ENCODE measurements around the gene PRDM12. TPM values are rescaled to one million over a fixed set of nuclear protein-coding genes. Genes with fewer than 3 reads are reported as not detected.

The PRDM12 gene
- total RNA-seq, 1 experiment from 2014 or later = not detected

DNA sequence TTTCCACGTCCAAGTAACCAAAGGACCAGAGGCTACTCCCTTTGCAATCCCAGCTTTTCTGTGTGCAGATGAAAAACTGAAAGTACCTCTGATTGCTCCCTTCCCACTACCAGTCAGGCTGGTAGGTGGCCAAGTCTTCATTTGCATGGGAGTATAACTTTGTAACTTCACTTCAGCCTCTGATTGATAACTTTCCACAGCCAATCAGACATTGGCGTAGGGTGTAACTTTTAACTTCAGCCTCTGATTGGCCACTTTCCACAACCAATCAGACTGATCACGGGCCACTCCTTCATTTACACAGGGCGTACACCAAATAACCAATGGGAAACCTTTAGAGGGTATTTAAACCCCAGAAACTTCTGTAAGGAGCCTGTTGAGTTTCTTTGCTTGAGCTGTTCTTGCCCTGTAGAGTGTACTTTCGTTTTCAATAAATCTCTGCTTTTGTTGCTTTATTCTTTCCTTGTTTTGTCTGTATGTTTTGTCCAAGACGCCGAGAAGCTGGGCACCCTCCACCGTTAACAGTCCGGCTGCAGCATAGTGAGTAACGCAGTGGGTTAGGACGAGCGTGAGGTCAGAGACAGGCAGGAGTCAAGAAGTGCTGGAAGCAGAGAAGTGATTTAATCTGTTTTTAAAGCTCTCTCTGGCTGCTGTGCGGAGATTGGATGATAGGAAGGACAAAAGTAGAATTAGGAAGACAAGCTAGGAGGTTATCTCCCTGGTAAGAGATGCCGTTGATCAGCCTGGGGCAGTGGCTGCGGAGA is 25.7 kb downstream of the PRDM12 start:
- DNase-seq (ENCODE audit: low read depth) = peak; percentile 97

DNA sequence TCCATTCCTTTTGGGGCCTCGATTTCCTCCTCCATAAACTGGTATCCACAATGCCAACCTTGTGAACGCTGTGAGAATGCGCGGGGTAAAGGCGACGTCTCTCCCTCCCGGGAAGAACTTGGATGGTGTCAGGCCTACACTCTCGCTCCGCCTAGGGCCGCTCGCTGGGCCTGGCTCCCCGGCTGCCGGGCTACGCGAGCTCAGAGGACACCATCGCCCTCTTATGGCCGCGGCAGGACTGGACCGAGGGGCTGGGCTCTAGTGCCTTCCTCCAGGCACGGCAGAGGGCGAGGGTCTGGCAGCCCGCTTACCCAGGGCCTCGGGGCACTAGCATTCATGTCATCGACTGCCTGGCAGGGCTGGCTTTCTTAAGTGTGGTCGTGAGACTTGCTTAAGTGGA is 27.9 kb downstream of the PRDM12 start:
- no peak for DNase-seq (ENCODE audit: low read depth)

DNA sequence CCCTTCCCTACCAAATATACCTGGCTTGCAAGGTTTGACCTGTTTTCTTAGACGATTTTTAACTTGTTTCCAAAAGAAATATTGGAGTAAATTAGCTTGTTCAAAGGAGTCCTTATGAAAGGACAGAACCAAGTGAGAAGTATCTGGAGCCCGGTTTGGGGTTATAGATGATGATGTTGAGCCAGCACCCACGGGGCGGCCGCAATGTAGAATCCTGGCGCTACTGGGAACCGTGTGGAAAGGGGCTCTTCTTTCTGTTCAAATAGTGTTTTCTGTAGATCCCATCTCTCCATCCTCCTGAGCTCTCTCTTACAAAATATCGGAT is 28.7 kb downstream of the PRDM12 start:
- no peak for DNase-seq (ENCODE audit: low read depth)

DNA sequence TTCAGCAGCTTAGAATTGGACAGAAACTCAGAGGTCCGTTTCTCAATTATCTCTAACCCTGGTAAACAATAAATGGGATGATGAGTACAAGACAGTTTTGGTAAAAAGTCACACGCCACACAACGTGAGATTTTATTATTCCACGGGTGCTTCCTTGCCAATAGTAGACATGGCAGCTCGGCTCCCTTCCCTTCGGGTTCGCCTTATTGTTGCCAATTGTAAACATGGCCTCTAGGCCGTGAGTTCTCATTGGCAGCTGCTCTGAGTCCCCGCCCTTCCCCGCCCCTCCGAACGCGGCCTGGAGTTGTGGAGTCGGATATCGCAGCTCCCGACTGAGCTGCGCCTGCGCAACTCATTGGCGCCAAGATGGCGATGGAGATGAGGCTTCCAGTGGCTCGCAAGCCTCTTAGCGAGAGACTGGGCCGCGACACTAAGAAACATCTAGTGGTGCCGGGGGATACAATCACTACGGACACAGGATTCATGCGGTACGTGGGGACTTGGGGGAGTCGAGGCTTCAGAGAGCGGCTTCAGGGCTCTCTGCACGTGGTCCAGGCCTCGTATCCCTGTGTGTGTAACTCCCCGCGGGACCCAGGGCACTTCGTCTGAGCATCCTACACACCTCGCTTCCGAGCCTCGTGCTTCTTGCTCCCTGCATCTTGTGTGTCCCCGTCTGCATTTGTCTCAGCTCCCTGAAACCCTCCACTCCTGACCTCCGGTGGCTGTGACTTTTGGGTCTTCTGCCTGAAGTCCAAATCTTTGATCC is 29.2 kb downstream of the PRDM12 start, which contains the start of gene EXOSC2:
TSS of gene EXOSC2 (plus strand) at position 355 of the 766 bp plus-strand sequence. CDS start at position 367, 12 bp downstream.
- peak; percentile 98 for DNase-seq (ENCODE audit: low read depth)

DNA sequence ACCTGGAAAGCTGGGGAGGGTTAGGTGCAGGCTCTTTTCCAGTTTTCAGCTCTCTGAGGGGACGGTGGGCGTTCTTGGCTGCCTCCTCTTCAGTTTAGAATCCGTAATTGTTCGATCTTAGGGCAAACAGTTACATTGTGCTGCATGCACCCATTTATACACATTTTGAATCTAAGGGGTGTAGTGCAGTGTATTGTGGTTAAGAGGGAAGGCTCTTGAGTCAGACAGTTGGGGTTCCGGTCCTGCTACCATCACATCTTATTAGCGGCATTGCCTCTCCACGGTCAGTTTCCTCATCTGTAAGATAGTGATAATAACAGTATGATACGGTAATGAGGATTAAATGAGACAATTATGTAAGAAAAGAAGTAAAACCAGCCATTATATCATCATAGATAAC is 29.8 kb downstream of the PRDM12 start:
- no peak for DNase-seq (ENCODE audit: low read depth)

DNA sequence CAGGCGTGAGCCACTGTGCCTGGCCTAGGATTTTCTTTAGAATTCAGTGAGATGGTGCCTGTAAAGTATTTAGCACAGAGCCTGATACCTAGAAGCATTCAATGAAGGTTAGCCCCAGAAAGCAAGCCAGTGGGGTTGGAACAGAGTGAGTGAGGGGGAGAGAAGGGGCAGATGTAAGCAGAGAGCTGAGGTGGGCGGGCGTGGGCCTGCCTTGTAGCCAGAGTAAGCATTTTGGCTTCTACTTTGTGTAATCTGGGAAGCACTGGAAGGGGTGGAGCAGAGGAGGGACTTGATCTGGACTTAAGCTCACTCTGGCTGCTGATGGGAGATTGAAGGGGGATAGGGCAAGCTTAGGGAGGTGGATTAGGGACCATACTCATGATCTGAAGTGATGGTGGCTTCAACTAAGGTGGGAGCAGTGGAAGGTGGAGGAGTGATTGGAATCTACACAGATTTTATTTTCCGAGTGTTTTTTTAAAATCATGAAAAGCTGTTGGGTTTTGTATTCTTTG is 31.8 kb downstream of the PRDM12 start:
- no peak for DNase-seq (ENCODE audit: low read depth)

DNA sequence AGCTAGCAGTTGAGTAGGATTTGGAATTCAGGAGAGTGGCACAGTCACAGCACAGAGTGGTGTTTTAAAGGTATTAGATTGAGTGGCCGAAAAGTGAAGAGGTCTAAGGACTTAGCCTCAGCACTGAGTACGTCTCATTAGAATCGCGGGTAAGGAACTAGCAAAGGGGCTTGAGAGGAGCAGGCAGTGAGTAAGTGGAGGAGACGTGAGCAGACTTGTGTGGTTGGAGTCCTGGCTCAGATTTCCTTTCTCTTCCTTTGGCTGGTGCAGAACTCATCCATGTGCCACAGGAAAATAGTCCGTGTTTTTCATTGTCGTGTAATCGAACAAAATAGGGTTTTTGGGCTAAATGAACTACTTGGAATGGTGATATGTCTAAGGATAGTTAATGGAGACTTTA is 32.6 kb downstream of the PRDM12 start:
- DNase-seq (ENCODE audit: low read depth) = no peak

DNA sequence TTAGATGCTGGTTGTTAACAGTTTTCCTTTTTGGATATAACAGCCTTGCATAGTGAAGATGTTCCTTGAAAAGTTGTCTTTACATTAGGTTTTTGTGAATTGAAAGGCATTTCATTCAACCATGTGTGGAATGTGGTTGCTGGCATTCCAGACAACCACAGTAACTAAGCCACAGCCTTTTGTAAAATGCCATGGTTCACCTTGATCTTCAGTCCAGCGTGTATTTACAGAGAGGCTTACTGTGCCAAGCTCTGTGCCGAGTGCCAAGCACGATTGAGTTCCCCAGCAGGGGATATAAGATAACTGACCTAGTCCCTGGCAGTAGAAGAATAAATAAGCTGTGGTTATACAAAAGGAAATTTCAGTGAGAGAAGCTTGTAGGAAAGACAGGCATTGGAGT is 34.1 kb downstream of the PRDM12 start:
- no peak for DNase-seq (ENCODE audit: low read depth)

DNA sequence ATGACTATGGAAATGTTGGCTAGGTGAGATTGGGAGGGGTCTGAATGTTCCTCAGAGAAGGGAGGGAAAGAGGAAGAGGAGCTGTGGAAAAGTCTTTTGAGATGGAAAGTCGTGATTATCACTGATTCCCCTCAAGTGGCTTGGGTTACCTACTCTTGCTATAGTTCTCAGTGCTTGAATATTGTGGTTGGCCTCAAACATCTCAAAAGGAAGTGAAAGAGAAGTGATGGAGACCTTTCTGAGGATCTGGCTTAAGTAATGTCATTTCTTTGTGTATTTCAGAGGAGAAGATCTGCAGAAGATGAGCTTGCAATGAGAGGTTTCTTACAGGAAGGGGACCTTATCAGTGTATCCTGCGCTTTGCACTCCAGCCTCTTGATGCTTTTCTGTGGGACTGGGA is 34.7 kb downstream of the PRDM12 start:
- no peak for DNase-seq (ENCODE audit: low read depth)

DNA sequence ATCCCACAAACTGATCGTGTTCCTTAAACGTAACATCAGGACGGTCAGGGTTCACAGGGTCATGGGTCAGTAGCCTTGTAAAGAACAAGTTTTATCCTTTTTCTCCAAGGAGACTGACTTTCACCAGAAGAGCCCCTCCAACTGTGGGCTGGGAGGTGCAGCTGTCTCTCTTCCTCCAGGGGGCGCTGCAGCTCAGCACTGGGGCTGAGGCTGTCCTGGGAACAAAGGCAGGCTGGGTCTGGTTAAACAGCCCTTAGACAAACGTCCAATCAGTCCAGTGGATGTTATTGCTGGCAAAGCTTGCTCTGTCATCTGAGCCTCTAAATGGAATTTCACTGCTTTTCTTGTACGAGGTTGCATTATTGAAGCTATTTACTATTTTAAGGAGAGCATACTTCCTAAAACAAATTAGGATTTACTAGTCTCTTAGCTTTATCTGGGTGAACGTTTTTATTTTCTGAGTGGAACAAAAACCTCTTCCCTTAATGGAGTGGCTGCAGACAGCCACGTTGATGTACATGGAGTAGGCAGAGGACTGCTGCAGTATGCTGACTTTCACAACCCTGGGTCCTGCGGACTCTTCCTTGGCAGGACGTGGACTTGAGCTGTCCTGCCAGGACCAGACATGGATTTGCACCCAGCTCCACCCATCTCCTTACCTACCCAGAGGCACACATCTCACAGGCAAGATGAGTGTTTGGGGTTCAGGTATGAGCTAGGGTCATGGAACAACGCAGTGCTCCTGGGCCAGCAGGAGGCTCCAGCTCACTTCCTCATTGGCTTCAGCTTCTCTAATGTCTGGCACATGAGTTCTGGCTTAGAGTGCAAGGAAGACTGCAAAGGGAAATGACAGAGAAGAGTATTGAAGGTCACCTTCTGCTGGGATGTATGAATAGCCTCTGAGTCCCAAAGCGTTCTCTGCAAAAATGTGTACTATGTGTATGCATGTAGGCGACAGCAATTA is 36.9 kb downstream of the PRDM12 start:
- DNase-seq (ENCODE audit: low read depth) = peak; percentile 72

DNA sequence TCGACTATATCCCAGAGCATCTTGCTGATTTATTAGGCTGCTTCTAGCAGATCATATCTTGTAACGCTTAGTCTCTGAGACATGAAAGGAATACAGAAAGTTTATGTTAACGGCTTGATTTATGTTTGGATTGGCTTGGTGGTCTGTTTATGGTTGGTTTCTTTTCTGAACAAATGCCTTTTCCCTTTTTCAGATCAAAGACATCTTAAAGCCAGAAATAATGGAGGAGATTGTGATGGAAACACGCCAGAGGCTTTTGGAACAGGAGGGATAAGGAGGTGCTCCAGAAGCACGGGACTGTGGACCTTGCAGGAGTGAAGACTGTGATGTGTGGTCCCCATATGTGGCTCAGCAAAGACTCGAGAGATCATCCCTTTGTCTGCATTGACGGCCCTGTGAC is 39.1 kb downstream of the PRDM12 start:
- no peak for DNase-seq (ENCODE audit: low read depth)

DNA sequence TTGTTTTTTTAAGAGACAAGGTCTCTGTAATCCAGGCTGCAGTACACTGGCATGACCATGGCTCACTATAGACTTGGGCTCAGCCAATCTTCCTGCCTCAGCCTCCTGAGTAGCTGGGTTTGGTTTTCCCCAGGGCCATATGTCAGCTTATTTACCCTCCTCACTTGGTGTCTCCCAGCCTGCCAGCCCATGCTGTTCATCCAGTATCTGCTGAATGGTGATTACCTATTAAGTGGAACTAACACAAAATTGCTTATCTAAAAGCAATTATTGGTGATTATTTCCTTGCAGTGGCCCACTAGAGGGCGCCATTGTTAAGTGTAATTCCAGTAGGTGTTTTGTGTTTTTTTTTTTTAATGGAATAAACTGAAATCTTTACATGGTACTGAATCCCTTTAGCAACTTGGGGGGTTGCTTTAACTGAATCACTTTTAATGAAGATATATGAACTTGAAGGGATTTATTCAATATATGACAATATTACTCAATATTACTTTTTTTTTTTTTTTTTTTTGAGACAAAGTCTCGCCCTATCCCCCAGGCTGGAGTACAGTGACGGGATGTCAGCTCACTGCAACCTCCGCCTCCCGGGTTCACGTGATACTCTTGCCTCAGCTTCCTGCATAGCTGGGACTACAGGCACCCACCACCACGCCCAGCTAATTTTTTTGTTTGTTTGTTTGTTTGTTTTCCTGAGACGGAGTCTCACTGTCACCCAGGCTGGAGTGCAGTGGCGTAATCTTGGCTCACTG is 43.0 kb downstream of the PRDM12 start:
- peak; percentile 58 for DNase-seq (ENCODE audit: low read depth)

DNA sequence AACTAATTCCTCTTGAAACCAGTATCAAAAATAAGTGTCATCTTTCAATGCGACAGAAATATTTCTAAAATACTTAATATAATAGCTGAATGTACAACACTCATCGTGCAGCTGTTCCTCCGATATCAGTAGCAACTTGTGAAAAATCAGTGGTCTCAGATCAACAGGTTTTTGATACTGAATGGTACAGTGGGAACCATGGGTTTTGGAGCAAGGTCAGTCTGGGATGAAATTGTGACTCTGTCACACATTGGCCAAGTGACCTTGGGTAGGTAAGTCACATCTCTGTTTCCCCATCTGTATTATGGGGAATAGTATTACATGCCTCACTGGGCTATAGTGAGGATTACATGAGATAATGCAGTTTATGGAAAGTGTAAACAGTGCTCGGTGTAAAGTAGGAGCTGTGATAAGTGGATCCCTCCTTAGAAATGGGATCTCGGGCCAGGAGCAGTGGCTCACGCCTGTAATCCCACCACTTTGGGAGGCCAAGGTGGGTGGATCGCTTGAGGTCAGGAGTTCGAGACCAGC is 46.5 kb downstream of the PRDM12 start:
- no peak for DNase-seq (ENCODE audit: low read depth)

DNA sequence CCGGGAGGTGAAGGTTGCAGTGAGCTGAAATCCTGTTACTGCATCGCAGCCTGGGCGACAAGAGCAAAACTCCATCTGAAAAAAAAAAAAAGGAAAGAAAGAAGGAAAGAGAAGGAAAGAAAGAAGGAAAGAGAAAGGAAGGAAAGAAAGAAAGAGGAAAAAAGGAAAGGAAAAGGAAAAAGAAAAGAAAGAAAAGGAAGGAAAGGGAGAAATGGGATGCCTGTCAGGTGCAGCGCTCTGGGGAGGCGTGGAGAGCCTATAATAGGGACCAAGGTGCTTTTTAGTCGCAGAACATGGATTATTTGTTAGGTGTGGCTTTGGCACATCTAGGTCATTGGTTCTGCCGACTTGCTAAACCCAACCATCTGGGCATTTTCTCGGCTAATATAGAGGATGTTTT is 47.1 kb downstream of the PRDM12 start:
- DNase-seq (ENCODE audit: low read depth) = no peak

DNA sequence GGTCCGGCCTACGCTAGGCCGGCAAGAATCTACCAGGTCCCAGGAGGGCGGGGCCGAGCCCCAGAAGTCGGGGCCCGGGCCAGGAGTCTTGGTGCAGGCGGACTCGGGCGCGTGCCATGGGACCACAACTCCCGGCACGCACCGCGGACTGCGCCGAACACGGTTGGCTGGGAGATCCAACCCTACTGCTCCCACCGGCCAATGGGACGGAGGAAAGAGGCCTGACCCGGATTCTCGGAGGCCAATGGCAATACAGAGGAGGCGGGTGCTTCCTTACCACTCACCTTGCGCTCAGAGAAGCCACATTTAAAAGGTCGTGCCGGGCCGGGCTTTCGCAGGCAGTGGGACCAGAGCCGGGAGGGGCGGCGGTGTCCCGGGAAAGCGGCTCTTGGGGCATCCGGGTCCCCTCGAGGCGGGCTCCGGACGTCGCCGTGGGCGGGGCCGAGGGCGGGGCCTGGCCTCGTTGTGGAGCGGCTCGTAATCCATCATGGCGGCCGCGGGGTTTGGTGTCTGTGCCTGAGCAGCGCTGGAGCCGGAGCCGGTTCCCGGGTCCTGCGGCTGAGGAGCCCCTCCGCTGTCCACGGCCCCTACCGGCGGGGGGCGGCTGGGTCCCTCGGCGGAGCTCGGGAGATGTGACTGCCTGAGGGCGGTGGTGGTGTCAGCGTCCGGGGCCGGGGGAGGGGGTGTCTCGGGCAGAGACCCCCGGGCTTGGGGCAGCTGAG is 48.3 kb downstream of the PRDM12 start:
- DNase-seq (ENCODE audit: low read depth) = peak; percentile 98

DNA sequence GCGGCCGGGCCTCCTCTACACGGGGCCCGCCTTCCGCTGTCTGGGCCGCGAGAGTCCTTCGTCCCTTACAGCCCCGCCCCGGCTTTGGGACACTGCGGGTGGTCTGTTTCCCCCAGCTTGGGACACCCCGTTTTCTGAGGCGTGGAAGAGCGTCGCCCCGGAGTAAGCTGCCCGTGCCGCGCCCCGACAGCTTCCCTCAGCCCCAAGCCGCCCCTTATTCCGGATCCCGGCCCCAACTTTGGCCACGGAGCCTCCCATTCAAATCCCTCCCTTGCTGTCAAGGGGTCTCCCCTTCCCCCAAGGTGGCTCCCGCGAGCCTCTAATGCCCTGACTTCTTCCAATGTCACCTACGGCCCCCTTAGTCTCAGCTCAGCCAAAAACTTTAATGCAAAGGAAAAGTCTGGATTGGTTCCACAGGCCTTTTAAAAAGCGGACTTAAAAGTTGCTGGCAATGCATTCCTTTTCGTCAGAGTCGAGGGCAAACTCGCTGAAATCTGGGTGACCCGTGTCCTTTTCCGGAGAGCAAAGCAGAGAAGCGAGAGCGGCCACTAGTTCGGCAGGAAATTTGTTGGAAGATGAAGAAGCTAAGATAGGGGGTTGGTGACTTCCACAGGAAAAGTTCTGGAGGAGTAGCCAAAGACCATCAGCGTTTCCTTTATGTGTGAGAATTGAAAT is 49.0 kb downstream of the PRDM12 start:
- DNase-seq (ENCODE audit: low read depth) = no peak

DNA sequence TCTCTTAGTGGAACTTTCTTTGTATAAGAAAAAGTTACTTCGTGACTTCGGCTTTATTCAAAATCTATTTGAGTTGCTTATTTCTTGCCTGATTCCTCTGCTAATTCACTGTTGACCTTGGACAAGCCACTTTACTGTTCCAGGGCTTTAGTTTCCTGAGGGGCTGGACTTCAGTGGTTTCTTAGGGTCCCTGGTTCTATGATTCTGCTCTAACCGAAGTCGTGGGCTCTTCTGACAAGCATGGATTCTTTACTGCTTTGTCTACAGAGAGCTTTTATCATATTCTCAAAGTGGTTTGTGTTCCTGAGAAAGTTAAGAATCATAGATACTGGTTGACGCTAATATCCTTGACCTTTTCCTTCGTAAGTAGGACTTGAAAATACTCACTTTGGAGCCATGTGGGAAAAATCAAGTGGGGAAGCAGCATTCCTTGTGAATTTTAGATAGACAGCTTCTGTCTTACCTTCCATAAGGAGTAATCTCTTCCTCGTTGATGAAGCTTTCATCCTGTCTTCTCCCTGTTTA is 50.3 kb downstream of the PRDM12 start:
- no peak for DNase-seq (ENCODE audit: low read depth)

DNA sequence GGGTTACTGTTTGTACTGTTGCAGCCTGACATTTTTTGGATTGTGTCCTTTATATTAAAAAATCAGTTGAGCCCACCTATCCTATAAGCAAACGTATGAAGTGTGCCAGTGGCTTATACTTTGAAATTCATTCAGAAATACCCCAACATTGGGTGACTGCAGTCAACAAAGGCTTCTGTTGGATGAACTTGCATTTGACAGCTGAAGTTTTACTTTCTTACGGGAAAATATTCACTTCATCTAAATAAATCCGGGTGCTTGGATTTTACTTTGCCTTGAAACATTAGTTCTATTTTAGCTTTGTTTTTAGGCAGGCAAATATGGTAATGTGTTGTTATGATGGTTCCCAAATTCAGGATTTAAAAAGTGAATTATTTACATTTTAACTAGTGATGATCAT is 50.9 kb downstream of the PRDM12 start:
- no peak for DNase-seq (ENCODE audit: low read depth)

DNA sequence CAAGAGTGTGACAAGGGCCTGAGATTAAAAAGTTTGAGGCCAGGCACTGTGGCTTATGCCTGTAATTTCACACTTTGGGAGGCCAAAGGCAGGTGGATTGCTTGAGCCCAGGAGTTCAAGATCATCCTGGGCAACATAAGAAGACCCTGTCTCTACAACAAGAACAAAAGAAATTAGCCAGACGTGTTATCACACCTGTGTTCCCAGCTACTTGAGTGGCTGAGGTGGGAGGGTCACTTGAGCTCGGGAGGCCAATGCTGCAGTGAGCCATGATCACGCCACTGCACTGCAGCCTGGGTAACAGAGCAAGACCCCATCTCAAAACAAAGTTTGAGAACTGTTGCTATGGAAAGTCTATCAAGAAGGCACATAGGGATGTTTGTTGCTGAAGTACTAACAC is 54.2 kb downstream of the PRDM12 start:
- no peak for DNase-seq (ENCODE audit: low read depth)

Measured in LHCN-M2 (cell line).